T-helper 1 cell treated with Interleukin-12 subunit alpha and Interleukin-12 subunit beta and Interleukin-4 antibody, amounts not matched to agents 30 ng/mL and 1 ng/mL, for 36 hours (primary cell): ENCODE measurements around the gene C7orf57. TPM values are rescaled to one million over a fixed set of nuclear protein-coding genes. Genes with fewer than 3 reads are reported as not detected.
"Not testable (repeated sequence)": the region's sequence is repeated elsewhere in the genome, so short reads cannot be mapped to it uniquely, and the experiment has no call there.

Experiments used
- intact Hi-C: fragments of 100-400 bp; cut with micrococcal nuclease; formaldehyde crosslinking; loops from one replicate; pipeline ENCODE4 v1.15.1; 2024
- total RNA-seq: library from RNA; stranded (reverse); gene quantifications from 2 replicates; pipeline ENCODE4 v1.2.3, GENCODE V29; 2022

C7orf57 gene
- 0.10 TPM in 1 of 2 replicates, not detected in the other for total RNA-seq

DNA sequence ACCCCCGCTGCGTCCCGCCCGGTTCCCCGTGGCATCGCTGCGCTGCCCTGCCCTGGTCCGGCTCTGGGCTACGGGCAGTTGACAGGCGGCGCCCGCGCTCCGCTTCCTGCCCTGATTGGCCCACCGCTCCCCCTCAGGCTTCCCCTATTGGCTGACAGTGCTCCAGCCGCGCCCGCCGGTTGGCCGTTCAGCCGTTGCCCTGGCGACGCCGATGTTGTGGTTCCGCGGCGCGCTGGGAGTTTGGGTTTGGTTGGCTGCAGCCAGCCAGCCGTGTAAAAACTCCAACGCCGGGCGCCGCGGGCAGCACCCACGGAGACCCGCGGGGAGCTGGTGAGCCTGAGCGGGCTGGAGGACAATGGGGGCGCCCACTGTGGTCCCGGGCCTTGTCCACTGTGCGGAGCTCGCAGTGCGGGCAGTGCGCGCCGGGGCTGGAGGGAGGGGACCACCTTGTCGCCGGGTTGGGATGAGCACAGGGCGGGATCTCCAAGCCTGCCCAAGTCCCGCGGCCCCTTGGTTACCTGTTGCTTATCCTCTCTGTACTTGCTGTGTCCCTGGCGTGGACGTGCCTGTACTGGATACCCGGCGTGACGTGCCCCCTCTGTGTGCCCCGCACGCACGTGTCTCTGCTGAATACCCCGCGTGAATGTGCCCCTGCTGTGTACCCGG lies at the start of gene C7orf57:
Gene C7orf57, plus strand, starts transcription at position 243 of the 666 bp plus-strand sequence. CDS start 766 bp downstream, outside the sequence.
- intact Hi-C loops: loop anchor here (1.0 kb wide), 5 partner anchors 44 to 75 kb away; partner anchors contain the start of genes HUS1 and UPP1

DNA sequence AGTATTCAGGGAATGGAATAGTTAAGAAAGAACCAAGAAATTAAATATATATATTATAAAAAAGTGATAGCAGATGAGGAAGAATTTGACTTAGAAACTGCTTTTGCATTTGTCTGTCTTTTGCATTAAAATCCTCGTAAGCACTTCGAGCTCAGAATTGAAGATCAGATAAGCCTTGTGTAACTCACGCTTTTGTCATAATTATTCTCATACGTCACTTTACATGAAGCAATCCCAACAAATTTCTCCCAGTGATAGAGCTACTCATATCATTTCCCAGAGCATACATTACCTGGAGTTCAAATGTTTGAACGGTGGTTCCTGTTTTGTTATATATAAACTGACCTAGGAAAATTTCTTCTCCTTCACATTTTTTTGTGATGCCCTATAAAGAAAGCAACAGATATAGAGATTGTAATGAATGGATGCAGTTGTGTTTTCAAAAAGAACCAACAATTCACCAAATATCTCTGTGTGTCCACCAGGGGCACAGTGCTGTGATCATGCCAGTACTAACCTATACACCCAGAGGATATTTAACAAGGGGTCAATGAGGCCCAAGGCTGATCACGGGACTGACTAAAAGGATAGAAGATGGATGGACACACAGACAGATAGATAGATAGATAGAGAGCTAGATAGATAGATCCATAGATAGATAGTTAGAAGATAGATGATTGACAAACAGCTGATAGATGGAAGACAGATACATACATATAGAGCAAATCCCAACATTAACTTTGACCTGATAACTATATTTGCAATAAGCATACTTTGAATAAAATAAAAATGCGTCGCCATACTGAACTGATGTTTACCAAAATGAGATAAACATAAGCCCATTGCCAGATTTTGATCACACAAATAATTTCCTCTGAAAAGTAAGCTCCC lies 46.6 kb upstream of the C7orf57 start:
- intact Hi-C loops: no loop called here

DNA sequence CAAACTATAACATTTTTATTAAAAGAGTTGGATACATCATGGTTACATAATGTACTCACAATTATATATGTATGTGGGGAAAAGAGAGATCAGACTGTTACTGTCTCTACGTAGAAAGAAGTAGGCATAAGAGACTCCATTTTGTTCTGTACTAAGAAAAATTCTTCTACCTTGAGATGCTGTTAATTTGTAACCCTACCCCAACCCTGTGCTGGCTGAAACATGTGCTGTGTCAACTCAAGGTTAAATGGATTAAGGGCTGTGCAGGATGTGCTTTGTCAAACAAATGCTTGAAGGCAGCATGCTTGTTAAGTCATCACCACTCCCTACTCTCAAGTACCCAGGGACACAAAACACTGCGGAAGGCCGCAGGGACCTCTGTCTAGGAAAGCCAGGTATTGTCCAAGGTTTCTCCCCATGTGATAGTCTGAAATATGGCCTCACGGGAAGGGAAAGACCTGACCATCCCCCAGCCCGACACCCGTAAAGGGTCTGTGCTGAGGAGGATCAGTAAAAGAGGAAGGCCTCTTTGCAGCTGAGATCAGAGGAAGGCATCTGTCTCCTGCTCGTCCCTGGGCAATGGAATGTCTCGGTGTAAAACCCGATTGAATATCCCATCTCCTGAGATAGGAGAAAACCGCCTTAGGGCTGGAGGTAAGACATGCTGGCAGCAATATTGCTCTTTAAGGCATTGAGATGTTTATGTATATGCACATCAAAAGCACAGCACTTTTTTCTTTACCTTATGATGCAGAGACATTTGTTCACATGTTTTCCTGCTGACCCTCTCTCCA lies 45.5 kb upstream of the C7orf57 start:
- intact Hi-C loops: not testable (repeated sequence)

DNA sequence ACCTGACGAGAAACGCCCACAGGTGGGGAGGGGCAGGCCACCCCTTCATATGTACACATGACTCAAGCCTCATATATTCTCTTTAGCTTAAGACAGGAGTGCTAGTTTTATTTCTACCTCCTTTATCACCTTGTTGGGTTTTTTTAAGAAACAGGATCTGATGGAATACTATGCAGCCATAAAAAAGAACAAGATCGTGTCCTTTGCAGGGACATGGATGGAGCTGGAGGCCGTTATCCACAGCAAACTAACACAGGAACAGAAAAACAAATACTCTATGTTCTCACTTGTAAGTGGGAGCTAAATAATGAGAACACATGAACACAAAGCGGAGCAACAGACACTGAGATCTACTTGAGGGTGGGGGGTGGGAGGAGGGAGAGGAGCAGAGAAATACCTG lies 44.8 kb upstream of the C7orf57 start:
- intact Hi-C loops: no loop called here

DNA sequence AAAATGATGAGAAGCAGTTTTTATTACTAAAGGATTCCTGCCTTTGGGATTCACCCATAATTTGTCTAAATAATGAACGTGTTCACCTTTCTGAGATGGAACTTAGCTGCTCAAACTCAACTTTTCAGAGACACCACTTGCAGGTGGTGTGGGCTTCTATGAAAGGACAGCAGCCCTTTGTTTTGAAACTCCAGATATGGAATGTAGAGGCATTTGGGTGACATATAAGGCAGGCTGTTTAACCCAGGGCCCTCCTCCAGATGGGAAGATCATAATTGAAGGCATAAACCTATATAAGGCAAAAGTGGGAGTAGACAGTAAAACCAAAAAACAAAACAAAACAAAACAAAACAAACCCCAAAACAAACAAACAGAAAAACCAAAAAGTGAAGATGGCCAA lies 44.1 kb upstream of the C7orf57 start:
- intact Hi-C loops: loop anchor here (1.0 kb wide), 6 partner anchors 12 to 163 kb away; partner anchors contain the start of genes C7orf57, HUS1 and UPP1

DNA sequence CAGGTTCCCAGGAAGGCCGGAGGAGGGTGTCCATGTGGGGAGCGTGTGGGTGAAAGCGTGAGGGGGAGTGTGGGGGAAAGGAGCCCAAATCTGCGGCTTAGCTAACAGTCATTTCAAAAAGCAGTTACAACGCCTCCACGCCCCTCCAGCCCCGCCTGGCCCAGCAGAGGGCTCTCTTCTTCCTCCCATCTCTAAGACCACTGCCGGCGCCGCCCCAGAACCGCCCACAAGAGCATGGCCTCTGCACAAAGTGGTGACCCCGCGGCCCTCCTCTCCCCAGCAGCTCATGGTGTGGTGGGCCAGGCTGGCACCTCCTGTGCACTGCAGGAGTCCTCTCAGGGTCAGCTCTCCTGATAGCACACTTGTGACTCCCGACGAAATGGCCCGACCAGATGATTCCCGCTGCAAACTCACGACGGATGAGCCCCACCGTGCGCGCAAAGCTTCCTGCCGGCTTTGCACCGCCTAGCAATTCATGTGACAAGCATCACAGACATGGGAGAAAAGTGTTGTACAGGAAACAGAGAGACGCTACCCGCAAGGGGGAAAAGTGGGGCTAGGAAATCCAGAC lies 43.5 kb upstream of the C7orf57 start:
- intact Hi-C loops: loop anchor here (1.0 kb wide), 7 partner anchors 13 to 162 kb away; partner anchors contain the start of genes C7orf57, HUS1 and UPP1

DNA sequence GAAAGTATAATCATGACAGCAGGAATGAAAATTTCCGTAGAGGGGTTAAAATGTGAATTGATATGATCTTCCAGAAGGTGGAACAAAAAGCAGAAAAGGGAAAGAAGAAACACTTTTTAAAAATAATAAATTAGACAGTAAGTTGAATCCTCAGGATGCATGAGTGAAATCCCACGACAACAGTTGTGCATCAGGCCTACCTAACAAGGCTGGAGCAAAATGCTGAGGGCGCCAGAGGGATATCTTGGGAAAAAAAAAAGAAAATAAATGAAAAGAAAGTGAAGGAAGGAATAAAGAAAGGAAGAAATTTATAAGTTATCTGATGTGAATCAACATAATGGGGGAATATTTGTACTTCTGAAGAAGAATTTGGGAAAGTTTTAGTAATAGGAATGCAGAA lies 42.9 kb upstream of the C7orf57 start:
- intact Hi-C loops: loop anchor here (1.0 kb wide), 1 partner anchor 105 kb away; no protein-coding TSS in a partner anchor

DNA sequence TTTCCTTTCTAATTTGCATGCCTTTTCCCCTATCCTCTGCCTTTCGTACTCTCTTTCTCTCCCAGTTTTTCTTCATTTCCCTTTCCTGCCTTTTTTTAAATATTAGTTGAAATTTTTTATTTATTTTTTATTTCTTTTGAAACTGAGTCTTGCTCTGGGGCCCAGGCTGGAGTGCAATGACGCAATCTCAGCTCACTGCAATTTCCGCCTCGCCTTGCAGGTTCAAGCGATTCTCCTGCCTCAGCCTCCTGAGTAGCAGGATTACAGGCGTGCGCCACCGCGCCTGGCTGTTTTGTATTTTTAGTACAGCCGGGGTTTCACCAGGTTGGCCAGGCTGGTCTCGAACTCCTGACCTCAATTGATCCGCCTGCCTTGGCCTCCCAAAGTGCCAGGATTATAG lies 35.9 kb upstream of the C7orf57 start:
- intact Hi-C loops: no loop called here

DNA sequence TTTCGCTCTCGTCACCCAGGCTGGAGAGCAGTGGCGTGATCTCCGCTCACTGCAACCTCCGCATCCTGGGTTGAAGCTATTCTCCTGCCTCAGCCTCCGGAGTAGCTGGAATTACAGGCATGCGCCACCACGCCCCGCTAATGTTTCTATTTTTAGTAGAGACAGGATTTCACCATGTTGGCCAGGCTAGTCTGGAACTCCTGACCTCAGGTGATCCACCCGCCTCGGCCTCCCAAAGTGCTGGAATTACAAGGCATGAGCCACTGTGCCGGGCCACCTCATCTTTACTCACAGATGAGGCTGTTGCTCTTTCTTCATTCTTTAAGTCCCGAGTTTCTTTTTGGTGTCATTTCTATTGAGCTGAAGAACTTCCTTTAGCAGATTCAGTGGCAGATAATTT lies 35.2 kb upstream of the C7orf57 start:
- intact Hi-C loops: not testable (repeated sequence)

DNA sequence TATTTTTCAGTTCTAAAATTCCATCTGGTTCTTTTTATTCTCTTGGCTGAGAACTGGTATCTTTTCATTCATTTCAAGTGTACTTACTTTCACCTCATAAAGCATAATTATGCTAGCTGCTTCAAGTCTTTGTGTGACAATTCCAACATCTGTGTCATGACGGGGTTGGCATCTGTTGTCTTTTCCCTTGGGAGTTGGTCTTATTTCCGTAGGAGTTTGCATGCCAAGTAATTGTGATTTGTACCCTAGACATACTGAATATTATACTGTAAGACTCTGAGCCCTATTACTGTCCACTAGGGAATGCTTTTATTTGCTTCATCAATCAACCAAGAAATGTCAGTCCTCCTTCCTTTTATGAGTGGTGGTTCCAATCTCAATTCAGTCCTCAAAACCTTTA lies 31.3 kb upstream of the C7orf57 start:
- intact Hi-C loops: no loop called here

DNA sequence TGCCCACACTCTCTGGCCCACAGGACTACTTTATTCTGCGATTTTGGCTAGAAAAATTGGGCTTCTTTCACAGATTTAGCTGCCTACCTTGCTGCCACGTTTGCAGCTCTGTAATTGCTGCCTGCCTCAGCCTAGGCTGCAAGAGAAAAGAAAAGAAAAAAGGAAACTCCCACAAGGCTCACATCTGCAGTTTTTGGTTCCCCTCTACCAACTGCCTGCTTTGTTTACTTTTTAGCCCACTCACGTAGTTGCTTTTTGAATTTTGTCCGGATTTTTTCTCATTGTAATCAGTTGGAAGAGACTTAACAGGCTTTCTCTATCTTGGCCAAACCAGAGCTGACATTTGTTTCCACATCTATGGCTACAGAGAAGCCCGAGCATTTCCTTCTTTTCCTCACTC lies 30.7 kb upstream of the C7orf57 start:
- intact Hi-C loops: no loop called here

DNA sequence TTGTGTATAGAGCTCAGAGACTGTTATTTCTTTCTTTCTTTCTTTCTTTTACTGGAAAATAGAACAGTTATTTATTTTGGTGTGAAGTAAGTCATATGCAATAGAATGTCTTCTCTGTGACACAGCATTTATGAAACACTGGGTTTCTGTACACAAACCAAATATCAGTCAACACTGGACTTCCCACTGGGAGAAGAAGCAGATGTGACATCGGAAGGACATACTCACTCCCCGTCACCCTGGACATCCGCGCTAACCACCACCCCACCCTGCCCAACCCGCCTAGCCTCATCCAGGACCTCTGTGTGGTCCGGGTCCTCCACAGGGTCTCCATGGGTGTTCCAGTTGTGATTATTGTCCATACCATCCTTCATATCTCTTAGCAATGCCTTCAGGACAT lies 28.5 kb upstream of the C7orf57 start:
- intact Hi-C loops: no loop called here

DNA sequence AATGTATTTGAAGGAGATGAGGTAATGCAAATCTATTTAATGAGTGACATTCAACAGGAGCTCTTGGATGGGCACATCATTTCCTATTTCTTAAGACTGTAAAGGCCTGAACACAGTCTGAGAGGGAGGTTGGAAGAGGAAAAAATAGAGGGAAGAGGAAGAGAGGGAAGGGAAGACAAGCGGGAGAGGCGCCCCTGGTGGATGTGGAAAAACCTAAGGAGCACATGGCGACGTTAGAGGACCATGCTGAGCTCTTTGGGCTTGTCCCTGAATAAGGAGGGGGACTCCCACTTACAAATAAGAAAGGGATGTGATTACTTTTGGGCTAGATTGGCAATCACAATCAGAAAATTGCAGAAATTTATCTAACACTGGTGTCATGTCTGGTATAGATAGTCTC lies 26.1 kb upstream of the C7orf57 start:
- intact Hi-C loops: no loop called here

DNA sequence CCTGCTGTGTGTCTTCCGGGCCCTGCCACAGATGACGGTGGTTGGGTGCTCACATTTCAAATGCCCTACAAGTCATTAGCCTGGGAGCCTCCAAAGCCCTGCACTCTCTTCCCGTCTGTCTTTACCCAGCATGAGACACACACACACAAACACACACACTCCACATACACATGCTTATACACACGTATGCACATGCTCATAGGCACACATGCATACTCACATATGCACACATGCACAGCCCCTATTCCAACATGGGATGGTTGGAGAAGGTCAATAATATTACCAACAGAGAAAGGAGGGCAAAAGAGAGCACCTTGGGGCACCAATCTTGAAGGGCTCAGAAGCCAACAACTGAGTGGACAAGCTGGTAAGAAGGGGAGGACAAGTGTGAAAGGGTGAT lies 25.4 kb upstream of the C7orf57 start:
- intact Hi-C loops: no loop called here

DNA sequence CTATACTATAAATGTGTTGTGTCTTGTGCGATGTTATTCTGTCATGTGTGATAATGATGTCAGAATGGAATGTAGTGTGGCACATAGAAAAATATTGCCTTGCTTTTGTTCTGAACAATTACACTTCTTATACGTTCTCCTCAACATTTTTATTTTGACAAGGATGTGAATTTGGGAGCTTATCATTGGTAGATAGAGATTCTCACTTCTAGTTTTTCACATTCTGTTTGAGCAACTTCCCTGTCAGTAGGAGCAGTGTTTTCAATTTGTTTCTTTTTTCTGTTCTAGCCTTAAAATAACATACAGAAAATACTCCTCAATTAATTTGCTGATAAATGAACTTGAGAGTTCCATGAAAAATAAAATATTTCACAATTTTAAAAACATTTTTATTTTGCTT lies 24.0 kb upstream of the C7orf57 start:
- intact Hi-C loops: no loop called here

DNA sequence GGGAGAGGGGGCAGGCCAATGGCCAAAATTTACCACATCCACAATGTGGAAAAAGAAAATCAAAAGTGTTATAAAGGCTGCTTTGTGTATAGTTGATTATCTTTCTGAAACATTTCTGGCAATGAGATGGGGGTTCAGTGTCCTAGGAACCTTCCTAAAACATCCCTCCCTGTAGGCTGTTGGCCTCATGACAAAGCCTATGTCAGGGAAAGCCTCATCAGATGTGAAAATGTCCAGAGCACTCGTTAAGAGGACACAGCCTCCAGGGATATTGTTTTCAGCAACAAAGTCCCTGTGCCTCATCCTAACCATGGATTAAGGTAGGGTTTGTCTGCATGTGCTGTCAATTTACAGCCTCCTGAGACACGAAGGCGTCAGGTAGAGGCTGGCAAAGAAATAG lies 23.4 kb upstream of the C7orf57 start:
- intact Hi-C loops: no loop called here

DNA sequence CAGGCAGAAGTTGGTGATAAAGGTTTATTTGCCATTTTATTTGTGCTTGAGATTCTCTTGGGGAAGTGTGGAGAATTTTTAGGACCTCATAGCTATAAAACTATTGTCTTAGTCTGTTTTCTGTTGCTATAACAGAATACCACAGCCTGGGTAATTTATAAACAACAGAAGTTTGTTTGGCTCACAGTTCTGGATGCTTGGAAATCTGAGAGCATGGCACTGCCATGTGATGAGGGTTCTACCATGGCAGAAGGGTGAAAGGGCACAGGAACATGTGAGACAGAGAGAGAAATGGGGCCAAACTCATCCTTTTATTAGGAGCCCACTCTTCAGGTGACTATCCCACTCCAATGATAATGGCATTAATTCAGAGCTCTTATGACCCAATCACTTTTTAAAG lies 18.7 kb upstream of the C7orf57 start:
- intact Hi-C loops: no loop called here

DNA sequence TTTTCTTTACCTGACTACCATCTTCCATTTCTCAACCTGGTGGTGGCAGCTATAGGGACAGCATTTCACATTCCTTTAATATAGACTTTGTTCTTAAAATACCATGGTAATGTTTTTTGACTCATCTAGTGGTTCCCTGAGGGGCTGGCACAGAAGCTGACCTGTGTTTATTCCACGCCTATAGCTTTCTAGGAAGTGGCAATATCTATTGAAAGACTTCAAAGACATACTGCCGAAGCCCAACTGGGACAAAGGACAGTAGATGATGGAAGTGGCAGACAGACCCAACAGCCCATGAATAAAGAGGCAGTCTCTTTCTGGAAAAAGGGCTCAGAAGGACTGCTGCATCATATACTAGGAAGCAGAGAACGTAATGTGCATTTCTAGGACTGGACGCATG lies 17.7 kb upstream of the C7orf57 start:
- intact Hi-C loops: no loop called here

DNA sequence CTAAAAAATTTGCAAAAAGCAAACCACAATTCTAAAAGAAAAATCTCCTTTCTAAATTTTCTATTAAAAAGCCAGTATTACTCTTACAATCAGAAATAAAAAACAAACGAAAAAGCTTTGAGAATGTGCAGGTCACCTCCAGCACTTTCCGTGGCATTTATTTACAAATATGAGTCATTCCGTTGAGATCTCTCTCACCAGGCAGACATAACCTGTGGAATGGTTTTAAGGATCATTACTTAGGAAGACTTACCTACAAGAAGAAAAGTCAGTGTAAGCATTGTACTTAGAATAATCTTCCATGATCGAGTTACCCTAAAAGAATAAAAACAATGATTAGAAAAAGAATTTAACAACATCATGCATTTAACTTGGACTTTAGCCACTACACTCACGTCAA lies 9.7 kb upstream of the C7orf57 start:
- intact Hi-C loops: no loop called here

DNA sequence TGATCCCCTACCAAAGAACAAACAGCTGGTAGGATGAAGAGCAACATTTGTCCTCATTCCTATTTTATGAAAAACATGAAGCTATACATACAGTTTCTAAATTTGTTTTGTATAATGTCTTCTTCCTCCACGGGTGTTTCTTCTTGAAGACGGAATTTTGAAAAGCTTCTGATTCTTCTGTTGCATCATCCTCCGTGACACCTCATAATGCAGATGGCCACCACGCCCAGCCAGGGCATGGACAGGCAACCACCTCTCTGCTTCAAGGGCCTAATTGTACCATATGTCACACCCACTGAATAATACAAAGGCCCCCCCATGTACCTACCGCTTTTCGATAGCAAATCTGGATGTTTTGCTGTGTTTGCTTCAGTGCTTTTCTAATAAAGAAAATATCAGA lies 6.4 kb upstream of the C7orf57 start, which contains the start of gene SUN3:
Gene SUN3, minus strand, starts transcription at position 170 of the 400 bp plus-strand sequence. Its CDS starts 169 bp downstream, at position 1.
- intact Hi-C loops: loop anchor here (1.0 kb wide), 1 partner anchor 36 kb away; no protein-coding TSS in a partner anchor

DNA sequence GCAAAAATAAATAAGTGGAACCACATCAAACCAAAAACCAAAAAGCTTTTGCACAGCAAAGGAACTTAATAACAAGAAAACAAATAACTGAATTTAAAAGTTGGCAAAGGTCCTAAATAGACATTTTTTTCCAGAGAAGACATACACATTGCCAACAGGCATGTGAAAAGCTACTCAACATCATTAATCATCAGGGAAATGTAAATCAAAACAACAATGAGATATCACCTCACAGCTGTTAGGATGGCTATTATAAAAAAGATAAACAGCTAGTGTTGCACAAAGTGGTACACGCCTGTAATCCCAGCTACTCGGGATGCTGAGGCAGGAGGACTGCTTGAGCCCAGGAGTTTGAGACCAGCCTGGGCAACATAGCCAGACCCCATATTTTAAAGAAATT lies 4.2 kb upstream of the C7orf57 start:
- intact Hi-C loops: no loop called here
